A549 (cell line): ENCODE data around the gene ZDHHC19. TPM values are rescaled to one million over a fixed set of nuclear protein-coding genes. Genes with fewer than 3 reads are reported as not detected.

Experiments used
- ATAC-seq, 2 experiments: fragments of 200-7000 bp in 1 of 2; fragments of >200 bp in 1 of 2; cut with Nextera tagmentation in 1 of 2; cut with Tn5 transposase in 1 of 2; 3 replicates each; pipeline versions ENCODE4 v1.8.0 to v1.9.1; 2018 to 2020; ENCODE audit warnings: mild to moderate bottlenecking in 1 of 2, moderate library complexity in 1 of 2
- CTCF ChIA-PET: fragments of 300-600 bp; sonication (Branson Sonifier 250); formaldehyde crosslinking; extraction: SDS; loops from one replicate; lab custom pipeline; 2021; ENCODE audit warnings: antibody characterized with exemption, inconsistent platforms; lab: Yijun Ruan, JAX
- POLR2A ChIA-PET: fragments of 350-600 bp; formaldehyde crosslinking; extraction: SDS; loops from one replicate; lab custom pipeline; 2021; ENCODE audit warnings: antibody characterized with exemption, inconsistent platforms; lab: Yijun Ruan, JAX
- DNase-seq, 2 experiments: peaks; one replicate each; pipeline versions ENCODE4 v3.0.0 to v3.0.0-alpha.2; 2011 to 2016; ENCODE audit warnings: low read depth in 1 of 2, low spot score in 1 of 2
- FAIRE-seq: peaks from 2 replicates; lab custom pipeline; 2011; peaks lifted over from hg19 to GRCh38; lab: Jason Lieb, UNC
- H3K27ac ChIP-seq, 2 experiments: fragments of >200 bp; sonication (Bioruptor Twin); formaldehyde crosslinking; 3 replicates each; pipeline ENCODE4 v1.5.1; 2016 to 2017
- H3K4me1 ChIP-seq: fragments of >200 bp; sonication (Bioruptor Twin); formaldehyde crosslinking; 3 replicates; pipeline ENCODE4 v1.6.1; 2016
- H3K4me2 ChIP-seq: fragments of >200 bp; sonication (Bioruptor Twin); formaldehyde crosslinking; 3 replicates; pipeline ENCODE4 v1.6.1; 2016
- H3K4me3 ChIP-seq: fragments of >200 bp; sonication (Bioruptor Twin); formaldehyde crosslinking; 3 replicates; pipeline ENCODE4 v1.5.1; 2016
- H3K9me3 ChIP-seq: fragments of >200 bp; sonication (Bioruptor Twin); formaldehyde crosslinking; 3 replicates; pipeline ENCODE4 v1.6.1; 2016
- ATOH8 ChIP-seq: fragments of 250-450 bp; sonication (Bioruptor Pico); IDR thresholded peaks from 2 replicates; pipeline ENCODE4 v1.5.0; 2020; ENCODE audit warnings: low read depth, mild to moderate bottlenecking, moderate library complexity
- CBX2 ChIP-seq: fragments of 200-600 bp; sonication (generic); IDR thresholded peaks from 2 replicates; pipeline ENCODE4 v1.6.1; 2016; ENCODE audit warnings: low read depth, mild to moderate bottlenecking, borderline replicate concordance
- CBX8 ChIP-seq: fragments of 200-600 bp; sonication (generic); IDR thresholded peaks from 2 replicates; pipeline ENCODE4 v1.6.1; 2016
- CHD2 ChIP-seq: fragments of 150-350 bp; IDR thresholded peaks from 2 replicates; pipeline ENCODE4 v1.6.1; 2014; ENCODE audit warnings: low read length; ENCODE audit not compliant: partially characterized antibody
- CHD4 ChIP-seq: fragments of 200-600 bp; sonication (generic); IDR thresholded peaks from 2 replicates; pipeline ENCODE4 v1.6.1; 2016; ENCODE audit warnings: antibody characterized with exemption, mild to moderate bottlenecking, borderline replicate concordance
- E2F6 ChIP-seq: IDR thresholded peaks from 2 replicates; pipeline ENCODE4 v1.6.1; 2012; ENCODE audit warnings: low read depth, borderline replicate concordance
- EP300 ChIP-seq, 2 experiments: fragments of >200 bp; sonication (Bioruptor Twin); formaldehyde crosslinking; IDR thresholded peaks; 2 replicates in 1 of 2; 3 replicates in 1 of 2; pipeline ENCODE4 v1.6.1; 2016 to 2017
- FOSB ChIP-seq: fragments of 250-450 bp; sonication (Bioruptor Pico); IDR thresholded peaks from 2 replicates; pipeline ENCODE4 v1.5.0; 2020; ENCODE audit warnings: mild to moderate bottlenecking, moderate library complexity
- FOSL2 ChIP-seq, 2 experiments: fragments of 450-650 bp in 1 of 2; fragments of >200 bp in 1 of 2; sonication (Bioruptor Twin) in 1 of 2; formaldehyde crosslinking; IDR thresholded peaks; 2 replicates each; pipeline versions ENCODE4 v1.5.0 to v1.6.1; 2016 to 2020; ENCODE audit warnings: mild to moderate bottlenecking in 1 of 2, moderate library complexity in 1 of 2
- FOXS1 ChIP-seq: fragments of 250-450 bp; sonication (Bioruptor Pico); IDR thresholded peaks from 2 replicates; pipeline ENCODE4 v1.5.0; 2020; ENCODE audit warnings: mild to moderate bottlenecking, moderate library complexity
- HDAC2 ChIP-seq: fragments of 200-600 bp; sonication (generic); IDR thresholded peaks from 2 replicates; pipeline ENCODE4 v1.6.1; 2016
- HES2 ChIP-seq: fragments of >200 bp; sonication (Bioruptor Twin); formaldehyde crosslinking; IDR thresholded peaks from 2 replicates; pipeline ENCODE4 v1.6.1; 2016
- HOXB13 ChIP-seq: fragments of 250-450 bp; sonication (Bioruptor Pico); IDR thresholded peaks from 2 replicates; pipeline ENCODE4 v1.5.0; 2020; ENCODE audit warnings: low read depth, mild to moderate bottlenecking, moderate library complexity
- KDM1A ChIP-seq: fragments of 200-600 bp; sonication (generic); IDR thresholded peaks from 2 replicates; pipeline ENCODE4 v1.6.1; 2016; ENCODE audit warnings: low read depth, mild to moderate bottlenecking
- KDM5A ChIP-seq: fragments of 200-600 bp; sonication (generic); IDR thresholded peaks from 2 replicates; pipeline ENCODE4 v1.6.1; 2016; ENCODE audit warnings: antibody characterized with exemption, mild to moderate bottlenecking
- MAFK ChIP-seq: fragments of 450-650 bp; IDR thresholded peaks from 2 replicates; pipeline ENCODE4 v1.6.1; 2014; ENCODE audit not compliant: partially characterized antibody
- MAX ChIP-seq: IDR thresholded peaks from 2 replicates; pipeline ENCODE4 v1.6.1; 2012
- NFE2L2 ChIP-seq: fragments of 150-350 bp; conservative IDR thresholded peaks from 2 replicates; pipeline ENCODE4 v1.6.1; 2014; ENCODE audit warnings: low read length
- NPAS2 ChIP-seq: fragments of 250-450 bp; sonication (Bioruptor Pico); IDR thresholded peaks from 2 replicates; pipeline ENCODE4 v1.8.0; 2022; ENCODE audit warnings: mild to moderate bottlenecking, moderate library complexity, borderline replicate concordance
- NR3C1 ChIP-seq: fragments of >200 bp; sonication (Bioruptor Twin); formaldehyde crosslinking; IDR thresholded peaks from 3 replicates; pipeline ENCODE4 v1.6.1; 2017
- PBX3 ChIP-seq: IDR thresholded peaks from 2 replicates; pipeline ENCODE4 v1.6.1; 2012
- PHF8 ChIP-seq: fragments of 200-600 bp; sonication (generic); IDR thresholded peaks from 2 replicates; pipeline ENCODE4 v1.6.1; 2016; ENCODE audit warnings: low read depth, mild to moderate bottlenecking, antibody characterized with exemption, moderate library complexity, borderline replicate concordance
- USF2 ChIP-seq: fragments of 450-650 bp; IDR thresholded peaks from 2 replicates; pipeline ENCODE4 v1.6.1; 2014; ENCODE audit warnings: antibody characterized with exemption
- ZFP36 ChIP-seq: fragments of 450-650 bp; IDR thresholded peaks from 2 replicates; pipeline ENCODE4 v1.6.1; 2014; ENCODE audit warnings: borderline replicate concordance; ENCODE audit not compliant: partially characterized antibody
- ZNF302 ChIP-seq: fragments of 250-450 bp; sonication (Bioruptor Pico); IDR thresholded peaks from 2 replicates; pipeline ENCODE4 v1.9.0; 2021; ENCODE audit warnings: inconsistent platforms, mild to moderate bottlenecking, moderate library complexity
- WGBS: methylation state at CpG from one replicate; pipeline ENCODE4 v1.1.6; 2017; ENCODE audit errors: missing lambda C conversion rate; 5-methylcytosine and 5-hydroxymethylcytosine counted together
- polyA plus RNA-seq, 4 experiments: library from polyadenylated mRNA; depleted of rRNA in 3 of 4; stranded (reverse); fragments of >200 nt; fragmentation: RNase III in 1 of 4; extraction: RNeasy Plus Mini Kit Qiagen cat#74134 plus additional on column Dnase treatment in 1 of 4; gene quantifications; 2 replicates in 3 of 4; 3 replicates in 1 of 4; pipeline ENCODE4 v1.2.3, GENCODE V29; 2011 to 2017

The ZDHHC19 gene
- polyA plus RNA-seq, 2 of the 4 experiments (the other 2 are of a cell fraction): 0.15 TPM; not detected in 1

- FAIRE-seq (no peak), ATAC-seq (no peak), DNase-seq (no peak)
- TF ChIP-seq KDM1A: no peak
- TF ChIP-seq NPAS2 (CRISPR knock-in tag): no peak
- no peak for TF ChIP-seq PHF8
- no peak for TF ChIP-seq EP300 (IDR thresholded peaks at IDR 0.05)
- TF ChIP-seq MAFK: no peak
- no peak for TF ChIP-seq HOXB13 (CRISPR knock-in tag)
- no peak for TF ChIP-seq ZFP36
- no peak for TF ChIP-seq HDAC2
- TF ChIP-seq USF2: no peak
- TF ChIP-seq KDM5A: no peak
- no peak for TF ChIP-seq MAX
- TF ChIP-seq CHD2: no peak
- no peak for TF ChIP-seq PBX3
- no peak for TF ChIP-seq CHD4
- no peak for TF ChIP-seq NFE2L2
- no peak for TF ChIP-seq FOSB
- no peak for TF ChIP-seq CBX8
- TF ChIP-seq HES2: no peak
- TF ChIP-seq E2F6: no peak
- no peak for TF ChIP-seq FOXS1
- no peaks in the 10 kb centered on the region for H3K9me3 ChIP-seq
- ChIA-PET POLR2A (no interaction called here), CTCF (interaction anchor here (0.6 kb wide), 1 partner anchor 85 kb away, joined by 3 read pairs; no protein-coding TSS in a partner anchor)
- H3K4me1 ChIP-seq: no peaks in the 10 kb centered on the region
- H3K4me3 ChIP-seq: no peak overlapping the region
- WGBS: 82% methylated on average over 3 of the region's 3 CpGs
- H3K27ac ChIP-seq: no peak overlapping the region
- H3K4me2 ChIP-seq: no peak overlapping the region
These were observed 7.4 kb downstream of the ZDHHC19 start for GRCh38 chr3:196203846-196204245.

GRCh38 chr3:196202516-196202970 lies 8.7 kb downstream of the ZDHHC19 start:
- CTCF ChIA-PET: no interaction called here

More at GRCh38 chr3:196202516-196202970, 8.7 kb downstream of the ZDHHC19 start:
- Histone ChIP-seq H3K4me1 (no peaks in the 10 kb centered on the region), H3K9me3 (no peaks in the 10 kb centered on the region), H3K4me3 (no peak overlapping the region), H3K27ac (no peak overlapping the region), H3K4me2 (no peak overlapping the region)
- POLR2A ChIA-PET: no interaction called here
- TF ChIP-seq CHD2: no peak
- no peak for TF ChIP-seq FOSL2 (IDR thresholded peaks at IDR 0.05)
- no peak for TF ChIP-seq FOSL2 (CRISPR knock-in tag; IDR thresholded peaks at IDR 0.05)
- TF ChIP-seq ZNF302 (CRISPR knock-in tag): no peak
- no peak for TF ChIP-seq E2F6
- TF ChIP-seq HOXB13 (CRISPR knock-in tag): no peak
- no peak for TF ChIP-seq ATOH8 (CRISPR knock-in tag)
- TF ChIP-seq NFE2L2: no peak
- no peak for TF ChIP-seq NR3C1
- TF ChIP-seq ZFP36: no peak
- TF ChIP-seq CBX2: no peak
- TF ChIP-seq USF2: no peak
- no peak for TF ChIP-seq MAX
- no peak; a peak in 1 of 6 replicates for ATAC-seq
- FAIRE-seq: no peak
- WGBS: 74% methylated on average over 16 of the region's 21 CpGs
- DNase-seq: no peak
